ENCODE results near the gene TSHZ3. TPM values are rescaled to one million over a fixed set of nuclear protein-coding genes. Genes with fewer than 3 reads are reported as not detected.

The TSHZ3 gene
- total RNA-seq, 4 donors from 2014 or later: 15.0 to 18.8 (median 18.1) TPM

- H3K27me3 ChIP-seq: no peaks in the 10 kb centered on the region
- TF ChIP-seq CTCF (IDR thresholded peaks at IDR 0.05): no peak
- no peak for TF ChIP-seq POLR2A (IDR thresholded peaks at IDR 0.05)
- H3K4me3 ChIP-seq (replicated peaks in 1 of 3): no peak overlapping the region
- no peaks in the 10 kb centered on the region for H3K9me3 ChIP-seq
- WGBS, 2 donors: 29 to 37% methylated on average over 12 of the region's 12 CpGs
- no peaks in the 10 kb centered on the region for H3K36me3 ChIP-seq
- peak; percentile 57 to 58 for DNase-seq
- H3K4me1 ChIP-seq: peaks cover 3 to 19% of the 10 kb centered on the region in 2 donors
- peak overlapping the region in 2 of 3 donors; percentile 16 to 25 for H3K27ac ChIP-seq
- intact Hi-C loops (cut with DNase I): no loop called here
Measured at GRCh38 chr19:31316201-31316951, 32.9 kb downstream of the TSHZ3 start.

- TF ChIP-seq POLR2A (IDR thresholded peaks at IDR 0.05): no peak
- TF ChIP-seq CTCF (IDR thresholded peaks at IDR 0.05): no peak
- intact Hi-C loops (cut with DNase I): no loop called here
- no peak overlapping the region for H3K27ac ChIP-seq
- no peaks in the 10 kb centered on the region for H3K36me3 ChIP-seq
- H3K27me3 ChIP-seq: no peaks in the 10 kb centered on the region
- 79 to 87% methylated on average over 5 of the region's 5 CpGs for whole genome bisulfite sequencing, 2 donors
- no peak for DNase-seq
- H3K4me3 ChIP-seq (replicated peaks in 1 of 3): no peak overlapping the region
- H3K9me3 ChIP-seq: no peaks in the 10 kb centered on the region
- peaks cover 3 to 22% of the 10 kb centered on the region in 2 donors for H3K4me1 ChIP-seq
Measured at GRCh38 chr19:31315652-31316051, 33.6 kb downstream of the TSHZ3 start.

GRCh38 chr19:31314849-31315629 is 34.2 kb downstream of the TSHZ3 start:
- TF ChIP-seq POLR2A (IDR thresholded peaks at IDR 0.05): no peak
- TF ChIP-seq CTCF (IDR thresholded peaks at IDR 0.05): no peak
- 86 to 90% methylated on average over 14 of the region's 14 CpGs for WGBS, 2 donors
- H3K27ac ChIP-seq: no peak overlapping the region
- H3K36me3 ChIP-seq: no peaks in the 10 kb centered on the region
- intact Hi-C loops (cut with DNase I): no loop called here
- DNase-seq: no peak
- no peaks in the 10 kb centered on the region for H3K9me3 ChIP-seq
- no peaks in the 10 kb centered on the region for H3K27me3 ChIP-seq
- no peak overlapping the region for H3K4me3 ChIP-seq (replicated peaks in 1 of 3)
- peaks cover 3 to 24% of the 10 kb centered on the region in 2 donors for H3K4me1 ChIP-seq

GRCh38 chr19:31314156-31314555 is 35.1 kb downstream of the TSHZ3 start:
- Histone ChIP-seq H3K4me1 (peaks cover 3 to 24% of the 10 kb centered on the region in 2 donors), H3K36me3 (no peaks in the 10 kb centered on the region), H3K27ac (no peak overlapping the region), H3K4me3 (replicated peaks in 1 of 3) (no peak overlapping the region), H3K27me3 (no peaks in the 10 kb centered on the region), H3K9me3 (no peaks in the 10 kb centered on the region)
- intact Hi-C loops (cut with DNase I): no loop called here
- TF ChIP-seq CTCF (IDR thresholded peaks at IDR 0.05) (no peak), POLR2A (IDR thresholded peaks at IDR 0.05) (no peak)
- DNase-seq: no peak
- WGBS, 2 donors: 91 to 96% methylated on average over 9 to 10 of the region's 10 CpGs
